HFFc6 (cell line): ENCODE data around the gene IRX4. TPM values are rescaled to one million over a fixed set of nuclear protein-coding genes. Genes with fewer than 3 reads are reported as not detected.

ENCODE experiments used
- DNase-seq: peaks from one replicate; pipeline ENCODE4 v3.0.0-alpha.2; 2018
- H3K27ac Mint-ChIP-seq: 2 replicates; pipeline ENCODE4 v1.8.0; 2020; ENCODE audit warnings: mild to moderate bottlenecking, mixed read lengths
- H3K27me3 Mint-ChIP-seq: 2 replicates; pipeline ENCODE4 v1.8.0; 2021; ENCODE audit warnings: mild to moderate bottlenecking, moderate library complexity, mixed read lengths; ENCODE audit not compliant: insufficient read depth
- H3K36me3 Mint-ChIP-seq: 2 replicates; pipeline ENCODE4 v1.8.0; 2021; ENCODE audit warnings: low read depth, mixed read lengths
- H3K4me1 Mint-ChIP-seq: 2 replicates; pipeline ENCODE4 v1.8.0; 2020; ENCODE audit warnings: low read depth, mixed read lengths
- H3K4me3 Mint-ChIP-seq: 2 replicates; pipeline ENCODE4 v1.8.0; 2020; ENCODE audit warnings: mild to moderate bottlenecking, moderate library complexity, mixed read lengths
- H3K9me3 Mint-ChIP-seq: 2 replicates; pipeline ENCODE4 v1.8.0; 2020; ENCODE audit warnings: mild to moderate bottlenecking, mixed read lengths
- total RNA-seq, 6 experiments: library from RNA; stranded (reverse); fragmentation: NEBNext Ultra II Directional; extraction: Animal tissue kit (Norgen Biotek cat#: 25700); gene quantifications; 2 replicates in 1 of 6; 3 replicates in 5 of 6; pipeline ENCODE4 v1.2.3, GENCODE V29; 2021
- TF ChIP-seq, protein P1 (sequence below): fragments of 200-600 bp; sonication (generic); IDR thresholded peaks from 2 replicates; pipeline ENCODE4 v1.5.0; 2021; ENCODE audit warnings: antibody characterized with exemption, mild to moderate bottlenecking

The IRX4 gene
- total RNA-seq, 6 experiments from 2014 or later, result not detected

GRCh38 chr5:1881731-1882336 lies 891 bp downstream of the IRX4 start:
- Mint-ChIP-seq H3K27ac (no peak overlapping the region), H3K27me3 (peaks cover 49% of the 10 kb centered on the region), H3K9me3 (no peaks in the 10 kb centered on the region), H3K4me3 (no peak overlapping the region), H3K36me3 (no peaks in the 10 kb centered on the region; the same call in 1 of the 2 replicates), H3K4me1 (no peaks in the 10 kb centered on the region)
- DNase-seq, result no peak
- TF ChIP-seq, protein P1, sequence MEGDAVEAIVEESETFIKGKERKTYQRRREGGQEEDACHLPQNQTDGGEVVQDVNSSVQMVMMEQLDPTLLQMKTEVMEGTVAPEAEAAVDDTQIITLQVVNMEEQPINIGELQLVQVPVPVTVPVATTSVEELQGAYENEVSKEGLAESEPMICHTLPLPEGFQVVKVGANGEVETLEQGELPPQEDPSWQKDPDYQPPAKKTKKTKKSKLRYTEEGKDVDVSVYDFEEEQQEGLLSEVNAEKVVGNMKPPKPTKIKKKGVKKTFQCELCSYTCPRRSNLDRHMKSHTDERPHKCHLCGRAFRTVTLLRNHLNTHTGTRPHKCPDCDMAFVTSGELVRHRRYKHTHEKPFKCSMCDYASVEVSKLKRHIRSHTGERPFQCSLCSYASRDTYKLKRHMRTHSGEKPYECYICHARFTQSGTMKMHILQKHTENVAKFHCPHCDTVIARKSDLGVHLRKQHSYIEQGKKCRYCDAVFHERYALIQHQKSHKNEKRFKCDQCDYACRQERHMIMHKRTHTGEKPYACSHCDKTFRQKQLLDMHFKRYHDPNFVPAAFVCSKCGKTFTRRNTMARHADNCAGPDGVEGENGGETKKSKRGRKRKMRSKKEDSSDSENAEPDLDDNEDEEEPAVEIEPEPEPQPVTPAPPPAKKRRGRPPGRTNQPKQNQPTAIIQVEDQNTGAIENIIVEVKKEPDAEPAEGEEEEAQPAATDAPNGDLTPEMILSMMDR, result no peak

DNA sequence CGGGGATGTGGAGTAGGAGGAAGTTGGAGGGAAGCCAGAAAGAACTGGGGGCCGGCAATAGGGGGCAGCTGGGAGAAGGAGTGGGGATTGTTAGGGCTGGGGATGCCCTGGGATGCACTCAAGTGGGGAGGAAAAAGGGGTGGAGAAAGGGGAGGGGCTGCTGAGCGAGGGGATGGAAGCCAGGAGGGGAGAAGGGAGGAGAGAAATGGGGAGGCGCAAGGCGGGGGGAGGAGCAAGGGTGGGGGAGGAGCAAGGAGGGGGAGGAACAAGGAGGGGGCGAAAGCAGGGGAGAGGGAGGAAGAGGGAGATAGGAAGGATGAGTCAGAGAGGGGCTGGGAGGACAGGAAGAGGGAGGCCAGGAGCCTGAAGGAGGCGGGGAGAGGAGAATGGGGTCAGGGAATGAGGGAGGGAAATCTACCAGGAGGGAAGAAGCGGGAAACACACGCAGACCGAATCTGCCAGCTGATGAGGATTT lies 1.6 kb downstream of the IRX4 start:
- no peaks in the 10 kb centered on the region for H3K4me1 Mint-ChIP-seq
- peaks cover 50% of the 10 kb centered on the region for H3K27me3 Mint-ChIP-seq
- TF ChIP-seq, protein P1, result no peak
- no peak overlapping the region for H3K27ac Mint-ChIP-seq
- H3K36me3 Mint-ChIP-seq, result no peaks in the 10 kb centered on the region; the same call in 1 of the 2 replicates
- no peak overlapping the region for H3K4me3 Mint-ChIP-seq
- no peak for DNase-seq
- no peaks in the 10 kb centered on the region for H3K9me3 Mint-ChIP-seq

- no peak overlapping the region for H3K27ac Mint-ChIP-seq
- TF ChIP-seq, protein P1, result no peak
- H3K9me3 Mint-ChIP-seq, result no peaks in the 10 kb centered on the region
- no peak for DNase-seq
- no peak overlapping the region for H3K4me3 Mint-ChIP-seq
- no peaks in the 10 kb centered on the region; the same call in 1 of the 2 replicates for H3K36me3 Mint-ChIP-seq
- H3K27me3 Mint-ChIP-seq, result peaks cover 51% of the 10 kb centered on the region
- H3K4me1 Mint-ChIP-seq, result no peaks in the 10 kb centered on the region
These were observed 2.2 kb downstream of the IRX4 start for GRCh38 chr5:1880377-1881025.

DNA sequence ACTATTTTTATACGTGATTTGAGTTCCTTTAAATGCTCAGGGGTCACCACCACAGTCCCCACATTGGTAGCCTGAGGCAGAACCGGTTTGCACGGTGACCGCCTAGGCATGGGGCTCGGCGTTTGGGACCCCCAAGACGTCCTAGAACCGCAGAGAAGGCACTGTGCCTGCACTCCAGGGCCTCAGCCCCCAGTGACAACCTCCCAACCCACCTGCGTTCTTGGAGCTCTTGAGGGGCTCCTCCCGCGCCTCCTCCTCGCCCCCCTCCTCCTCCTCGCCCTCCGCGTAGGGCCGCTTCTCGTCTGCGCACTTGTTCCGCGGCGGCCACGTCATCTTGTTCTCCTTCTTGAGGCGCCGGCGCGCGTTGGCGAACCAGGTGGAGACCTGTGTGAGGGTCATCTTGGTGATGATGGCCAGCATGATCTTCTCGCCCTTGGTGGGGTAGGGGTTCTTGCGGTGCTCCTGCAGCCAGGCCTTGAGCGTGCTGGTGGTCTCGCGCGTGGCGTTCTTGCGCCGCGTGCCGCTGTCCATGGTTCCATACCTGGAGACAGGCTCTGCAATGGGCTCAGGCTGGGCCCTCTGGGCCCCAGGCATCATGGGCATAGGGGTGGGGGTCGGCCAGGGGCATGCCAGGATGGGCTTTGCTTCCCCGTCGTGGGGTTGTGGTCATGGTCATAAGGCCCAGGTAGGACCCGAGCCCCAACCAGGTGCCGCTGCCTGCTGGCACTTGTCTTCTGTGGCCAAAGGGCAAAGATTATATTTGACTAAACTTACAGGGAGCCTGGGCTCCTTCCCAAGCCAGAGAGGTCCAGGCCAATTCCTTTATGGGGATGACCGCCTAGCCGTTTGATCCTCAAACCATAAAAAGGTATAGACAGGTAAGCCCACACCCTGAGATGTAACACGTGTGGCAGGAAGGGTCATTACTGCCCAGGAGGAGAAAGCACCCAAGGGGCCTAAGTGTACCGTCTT lies 3.1 kb downstream of the IRX4 start:
- H3K27me3 Mint-ChIP-seq, result peaks cover 51% of the 10 kb centered on the region
- TF ChIP-seq, protein P1, result no peak
- no peak overlapping the region for H3K27ac Mint-ChIP-seq
- H3K4me3 Mint-ChIP-seq, result no peak overlapping the region
- H3K36me3 Mint-ChIP-seq, result no peaks in the 10 kb centered on the region; the same call in 1 of the 2 replicates
- no peak for DNase-seq
- H3K9me3 Mint-ChIP-seq, result no peaks in the 10 kb centered on the region
- H3K4me1 Mint-ChIP-seq, result no peaks in the 10 kb centered on the region

- DNase-seq, result no peak
- H3K4me1 Mint-ChIP-seq, result no peaks in the 10 kb centered on the region
- no peaks in the 10 kb centered on the region; the same call in 1 of the 2 replicates for H3K36me3 Mint-ChIP-seq
- no peak overlapping the region for H3K27ac Mint-ChIP-seq
- no peak overlapping the region for H3K4me3 Mint-ChIP-seq
- TF ChIP-seq, protein P1, result no peak
- peaks cover 59% of the 10 kb centered on the region for H3K27me3 Mint-ChIP-seq
- no peaks in the 10 kb centered on the region for H3K9me3 Mint-ChIP-seq
These were observed 4.5 kb downstream of the IRX4 start for GRCh38 chr5:1878050-1878849.
